Islet of Langerhans (tissue), 1 donor: Measurements from ENCODE around the gene CAPN15.
A peak's percentile ranks its signal among the peaks of the same experiment; 100 is the strongest.
"Not testable (repeated sequence)": the region's sequence is repeated elsewhere in the genome, so short reads cannot be mapped to it uniquely, and the experiment has no call there.

Source experiments
- FAIRE-seq: peaks from one replicate; lab custom pipeline; 2011; peaks lifted over from hg19 to GRCh38; lab: Jason Lieb, UNC

Gene CAPN15

GRCh38 chr16:592518-593306 lies 65.2 kb downstream of the CAPN15 start:
- no peak for FAIRE-seq

GRCh38 chr16:593406-593805 lies 65.9 kb downstream of the CAPN15 start:
- peak; percentile 81 for FAIRE-seq

- no peak for FAIRE-seq
These were observed 66.3 kb downstream of the CAPN15 start for GRCh38 chr16:593807-594206.

- no peak for FAIRE-seq
These were observed 67.6 kb downstream of the CAPN15 start for GRCh38 chr16:595094-595528.

- no peak for FAIRE-seq
These were observed 68.6 kb downstream of the CAPN15 start for GRCh38 chr16:595942-596735.

- no peak for FAIRE-seq
These were observed 69.2 kb downstream of the CAPN15 start for GRCh38 chr16:596736-597060.

- FAIRE-seq: not testable (repeated sequence)
These were observed 70.1 kb downstream of the CAPN15 start for GRCh38 chr16:597655-598054.

- no peak for FAIRE-seq
These were observed 71.6 kb downstream of the CAPN15 start for GRCh38 chr16:598823-599739.

- no peak for FAIRE-seq
These were observed 73.3 kb downstream of the CAPN15 start for GRCh38 chr16:600781-601180.

- FAIRE-seq: no peak
These were observed 76.4 kb downstream of the CAPN15 start for GRCh38 chr16:603933-604332.
